Activated CD8-positive, alpha-beta memory T cell treated with anti-CD3 and anti-CD28 coated beads for 48 hours (primary cell): ENCODE data around the gene SSTR4.
"Not testable (repeated sequence)": the region's sequence is repeated elsewhere in the genome, so short reads cannot be mapped to it uniquely, and the experiment has no call there.

Experiments used
- DNase-seq, 3 experiments: peaks; one replicate each; pipeline ENCODE4 v3.0.0-alpha.2; 2020; ENCODE audit warnings: low read depth in 2 of 3, low spot score in 2 of 3

Gene SSTR4

GRCh38 chr20:23034721-23035671 lies at the start of gene SSTR4:
TSS of gene SSTR4 (plus strand) at chr20:23035312. CDS start at chr20:23035484, 172 bp downstream.
- no peak for DNase-seq

DNA sequence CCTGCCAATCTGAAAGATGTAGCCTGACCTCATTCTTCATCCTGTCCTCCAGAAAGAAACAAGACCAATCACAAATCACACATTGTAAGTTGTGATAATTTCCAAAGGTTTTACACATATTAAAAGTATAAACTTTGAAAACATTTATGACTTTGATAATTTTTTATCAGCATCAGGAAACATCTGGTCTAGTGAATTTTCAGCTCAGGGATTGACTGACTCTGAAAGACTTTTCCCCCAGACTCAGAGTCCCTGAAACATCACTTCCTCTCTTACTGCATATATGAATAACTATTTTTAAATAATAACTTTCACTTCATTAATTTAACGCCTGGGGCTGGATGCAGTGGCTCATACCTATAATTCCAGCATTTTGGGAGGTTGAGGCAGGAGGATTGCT lies 48.5 kb upstream of the SSTR4 start:
- no peak for DNase-seq

DNA sequence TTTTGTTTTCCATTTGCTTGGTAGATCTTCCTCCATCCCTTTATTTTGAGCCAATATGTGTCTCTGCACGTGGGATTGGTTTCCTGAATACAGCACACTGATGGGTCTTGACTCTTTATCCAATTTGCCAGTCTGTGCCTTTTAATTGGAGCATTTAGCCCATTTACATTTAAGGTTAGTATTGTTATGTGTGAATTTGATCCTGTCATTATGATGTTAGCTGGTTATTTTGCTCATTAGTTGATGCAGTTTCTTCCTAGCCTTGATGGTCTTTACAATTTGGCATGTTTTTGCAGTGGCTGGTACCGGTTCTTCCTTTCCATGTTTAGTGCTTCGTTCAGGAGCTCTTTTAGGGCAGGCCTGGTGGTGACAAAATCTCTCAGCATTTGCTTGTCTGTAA lies 43.7 kb upstream of the SSTR4 start:
- not testable (repeated sequence) for DNase-seq

- no peak for DNase-seq
Measured at GRCh38 chr20:22993823-22994222, 41.3 kb upstream of the SSTR4 start.

- no peak for DNase-seq
Measured at GRCh38 chr20:22995923-22996322, 39.2 kb upstream of the SSTR4 start.

GRCh38 chr20:22998476-22998875 lies 36.6 kb upstream of the SSTR4 start:
- DNase-seq = no peak

GRCh38 chr20:22999756-23000155 lies 35.4 kb upstream of the SSTR4 start:
- no peak for DNase-seq

DNA sequence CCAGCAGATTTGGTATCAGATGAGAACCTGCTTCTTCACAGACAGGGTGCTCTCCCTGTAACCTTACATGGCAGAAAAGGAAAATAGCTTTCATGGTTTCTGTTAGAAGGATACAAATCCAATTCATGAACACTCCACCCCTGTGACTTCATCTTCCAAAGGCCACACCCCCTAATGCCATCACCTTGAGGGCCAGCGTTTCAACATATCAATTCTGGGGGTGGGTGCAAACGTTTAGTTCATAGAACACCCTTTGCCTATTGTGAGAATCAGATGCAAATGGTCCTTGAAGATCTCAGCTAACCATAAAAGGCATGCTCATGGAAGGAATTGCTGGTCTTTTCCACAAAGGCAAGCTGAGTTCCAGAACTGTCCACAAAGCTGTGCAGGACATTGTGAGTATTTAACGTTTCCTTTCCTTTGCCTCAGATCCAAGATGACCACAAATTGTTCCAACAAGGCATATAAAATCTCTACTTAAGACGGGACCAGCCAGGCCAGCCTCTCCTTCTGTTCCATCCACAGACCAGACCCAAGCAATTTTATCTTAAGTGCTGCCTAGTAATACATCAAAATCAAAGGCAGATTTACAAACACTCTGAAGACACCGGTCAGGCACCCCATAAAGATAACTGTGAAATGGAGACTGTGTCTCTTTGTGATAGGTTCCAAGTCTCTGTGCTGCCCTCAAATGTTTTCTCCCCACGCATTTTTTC lies 34.7 kb upstream of the SSTR4 start:
- no peak for DNase-seq

DNA sequence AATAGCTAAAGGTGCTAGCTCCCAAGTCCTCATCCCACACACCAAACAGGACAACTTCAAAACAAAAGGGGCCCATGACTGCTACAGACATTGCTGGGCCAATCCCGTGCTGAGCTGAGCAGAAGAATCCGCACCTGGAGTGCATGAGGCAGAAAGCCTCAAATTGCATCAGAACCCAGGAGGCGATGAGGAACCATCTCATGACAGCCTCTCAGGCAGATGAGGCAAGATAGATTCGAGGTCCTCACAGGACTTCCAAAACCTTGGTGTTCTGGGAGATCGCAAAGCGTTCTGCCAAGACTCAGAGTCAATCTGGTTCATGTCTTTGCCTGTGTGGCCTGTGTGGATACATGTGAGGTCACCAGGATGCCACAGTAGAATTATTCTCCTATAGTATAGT lies 32.8 kb upstream of the SSTR4 start:
- no peak for DNase-seq

GRCh38 chr20:23003077-23003635 lies 32.0 kb upstream of the SSTR4 start:
- DNase-seq = no peak

DNA sequence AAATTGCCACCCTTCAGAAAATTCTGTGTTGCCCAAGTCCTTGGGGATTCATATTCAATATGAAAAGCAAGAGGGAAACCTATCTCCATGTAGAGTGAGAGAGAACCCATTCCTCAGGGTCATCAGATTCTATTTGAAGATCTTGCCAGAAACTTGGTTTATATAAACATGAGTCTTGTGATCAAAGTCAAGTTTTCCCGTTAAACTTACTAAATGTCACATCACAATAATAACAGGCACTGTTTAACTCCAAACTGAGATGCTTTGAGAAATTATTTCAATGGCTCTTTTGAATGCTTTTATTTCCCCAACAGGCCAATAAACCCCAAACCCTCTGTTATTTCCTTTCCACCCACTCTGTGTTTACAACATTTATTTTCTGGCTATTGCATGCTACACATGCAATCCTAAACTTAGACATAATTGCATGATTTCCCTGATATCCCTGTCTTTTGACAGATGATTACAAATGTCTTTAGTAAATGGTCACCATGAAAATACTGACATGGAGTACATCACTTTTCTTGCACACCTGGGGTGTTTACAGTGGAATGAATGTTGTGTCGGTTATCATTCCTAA lies 31.1 kb upstream of the SSTR4 start:
- DNase-seq = no peak

DNA sequence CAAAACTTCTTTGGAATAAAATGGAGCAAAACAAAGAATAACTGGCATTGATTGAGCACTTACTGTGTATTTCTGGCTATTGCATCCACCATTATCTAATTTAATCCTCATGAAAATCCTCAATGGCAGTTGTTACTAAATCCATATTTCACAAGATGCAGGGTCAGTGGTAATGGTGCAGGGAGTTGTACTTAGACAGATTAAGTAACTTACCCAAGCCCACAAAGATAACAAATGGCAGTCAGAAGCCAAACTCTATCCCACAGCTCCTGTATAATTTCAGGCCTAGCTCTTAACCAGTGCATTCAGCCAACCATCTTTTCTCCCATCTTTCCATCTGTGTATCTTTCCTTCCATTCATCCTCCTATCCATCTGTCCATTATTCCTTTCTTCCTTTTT lies 29.3 kb upstream of the SSTR4 start:
- no peak for DNase-seq

- no peak for DNase-seq
Measured at GRCh38 chr20:23007462-23007861, 27.6 kb upstream of the SSTR4 start.

- DNase-seq = no peak
Measured at GRCh38 chr20:23007886-23008655, 27.0 kb upstream of the SSTR4 start.

DNA sequence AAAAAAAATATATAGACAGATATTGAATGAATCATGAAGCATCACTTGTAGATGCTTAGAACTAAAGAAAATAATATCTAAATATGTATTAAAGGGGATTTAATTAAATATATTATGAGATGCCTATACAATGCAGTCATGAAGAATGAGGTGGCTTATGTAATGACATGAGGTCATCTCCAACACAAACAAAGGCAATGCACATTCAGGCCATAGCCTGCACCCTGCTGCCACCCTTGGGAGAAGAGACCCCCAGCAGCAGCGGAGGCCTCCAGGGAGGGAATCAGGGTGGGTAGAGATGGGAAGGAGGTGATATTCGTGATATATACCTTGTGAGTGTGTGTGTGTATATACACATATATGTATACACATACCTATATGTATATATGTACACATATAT lies 26.4 kb upstream of the SSTR4 start:
- DNase-seq = no peak

- DNase-seq = no peak
Measured at GRCh38 chr20:23009636-23010035, 25.5 kb upstream of the SSTR4 start.

- no peak for DNase-seq
Measured at GRCh38 chr20:23010096-23010495, 25.0 kb upstream of the SSTR4 start.

DNA sequence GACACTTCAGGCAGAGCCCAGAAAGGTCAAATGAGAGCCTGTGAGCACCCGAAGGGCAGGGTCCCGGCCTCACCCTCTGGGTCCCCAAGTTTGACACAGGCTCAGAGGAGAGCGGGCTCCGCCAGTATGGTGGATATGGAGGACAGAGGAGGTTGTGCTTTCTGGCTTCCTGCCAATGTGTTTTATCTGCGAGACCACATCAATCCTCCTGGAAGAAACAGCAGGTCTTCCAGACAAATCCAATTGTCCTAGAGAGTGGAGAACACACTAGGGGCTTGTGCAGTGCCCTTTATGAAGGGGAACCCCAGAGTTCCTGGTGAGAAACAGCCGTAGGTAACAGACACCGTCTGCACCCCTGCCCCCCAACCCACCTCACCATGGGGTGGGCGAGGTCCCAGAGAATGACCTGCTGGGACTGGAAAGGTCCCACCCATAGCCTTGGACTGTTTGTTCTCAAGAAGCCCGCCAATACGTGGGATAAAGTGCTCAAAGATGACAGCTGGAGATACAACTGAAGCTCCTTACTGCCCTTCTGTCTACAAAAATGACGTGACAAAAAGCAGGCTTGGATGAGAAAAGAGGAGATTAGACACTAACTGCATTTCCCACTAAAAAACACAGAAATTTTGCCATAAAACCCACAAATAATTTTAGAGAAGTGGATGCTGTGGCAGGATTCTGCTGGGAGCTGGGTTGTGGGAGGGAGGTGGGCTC lies 23.9 kb upstream of the SSTR4 start:
- no peak for DNase-seq

DNA sequence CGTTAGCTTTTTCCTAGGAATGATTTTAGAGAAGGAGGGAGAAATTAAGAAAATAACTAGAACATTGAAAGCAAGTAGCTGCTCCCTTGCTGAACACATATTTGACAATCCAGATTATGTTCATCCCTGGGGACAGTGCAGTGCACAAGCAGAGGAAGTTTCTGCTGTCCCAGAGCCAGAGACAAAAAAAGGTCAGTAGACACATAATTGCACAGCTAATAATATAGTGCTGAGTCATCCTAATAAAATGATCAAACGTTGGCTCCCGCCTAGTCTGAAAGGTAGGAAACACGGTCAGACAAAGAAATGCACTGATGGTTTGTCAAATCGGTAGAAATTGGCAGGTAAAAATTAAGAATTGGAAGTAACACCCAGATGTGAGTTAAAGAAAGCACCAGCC lies 21.7 kb upstream of the SSTR4 start:
- no peak for DNase-seq

DNA sequence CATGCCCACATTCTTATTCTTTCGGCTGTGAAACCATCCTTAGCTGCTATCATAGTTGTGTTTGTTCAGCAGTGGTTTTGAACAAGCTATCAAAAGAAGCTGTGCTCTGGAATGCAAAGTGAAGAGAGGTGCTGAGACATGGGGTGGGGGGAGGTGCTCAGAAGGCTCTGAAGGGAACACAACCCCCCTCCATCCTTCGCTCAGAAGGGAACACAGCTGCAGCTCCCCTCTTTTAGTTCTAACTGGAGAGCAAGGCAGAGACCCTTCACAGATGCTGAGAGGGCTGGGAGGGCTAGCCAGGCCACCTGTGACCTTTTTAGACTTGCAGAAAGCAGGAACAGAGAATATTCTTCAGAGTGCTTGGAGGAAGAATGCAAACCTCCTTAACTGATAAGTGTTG lies 17.6 kb upstream of the SSTR4 start:
- no peak for DNase-seq
